PC-9 (cell line): Measurements from ENCODE around the gene SKA1.

Source experiments
- EZH2 ChIP-seq: fragments of 200-600 bp; sonication (generic); IDR thresholded peaks from 2 replicates; pipeline ENCODE4 v1.8.0; 2017; ENCODE audit warnings: antibody characterized with exemption, low read depth
- TF ChIP-seq, protein P1 (sequence below): fragments of 200-600 bp; sonication (generic); conservative IDR thresholded peaks from 2 replicates; pipeline ENCODE4 v1.6.1; 2017; ENCODE audit warnings: mixed run types, antibody characterized with exemption, mild to moderate bottlenecking, moderate library complexity

DNA sequence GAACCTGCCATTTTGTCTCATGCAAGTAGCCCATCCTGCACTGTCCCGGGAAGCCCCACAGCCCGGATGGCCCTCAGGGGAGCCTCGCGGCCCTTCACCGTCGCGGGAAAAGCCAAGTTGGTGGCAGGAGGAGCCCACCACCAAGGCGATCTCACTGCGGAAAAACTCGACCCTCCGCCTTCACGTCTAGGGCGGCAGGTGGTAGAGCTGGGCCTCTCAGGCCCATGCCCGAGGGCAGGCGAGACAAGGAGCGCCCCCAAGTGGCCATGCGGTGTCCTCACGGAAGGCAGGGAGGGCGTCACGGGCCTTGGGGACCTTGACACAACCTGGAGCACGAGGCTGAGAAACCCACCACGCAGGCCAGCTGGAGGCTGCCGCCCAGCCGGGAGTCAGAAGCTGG is 34.8 kb upstream of the SKA1 start:
- no peak for TF ChIP-seq EZH2
- TF ChIP-seq, protein P1, sequence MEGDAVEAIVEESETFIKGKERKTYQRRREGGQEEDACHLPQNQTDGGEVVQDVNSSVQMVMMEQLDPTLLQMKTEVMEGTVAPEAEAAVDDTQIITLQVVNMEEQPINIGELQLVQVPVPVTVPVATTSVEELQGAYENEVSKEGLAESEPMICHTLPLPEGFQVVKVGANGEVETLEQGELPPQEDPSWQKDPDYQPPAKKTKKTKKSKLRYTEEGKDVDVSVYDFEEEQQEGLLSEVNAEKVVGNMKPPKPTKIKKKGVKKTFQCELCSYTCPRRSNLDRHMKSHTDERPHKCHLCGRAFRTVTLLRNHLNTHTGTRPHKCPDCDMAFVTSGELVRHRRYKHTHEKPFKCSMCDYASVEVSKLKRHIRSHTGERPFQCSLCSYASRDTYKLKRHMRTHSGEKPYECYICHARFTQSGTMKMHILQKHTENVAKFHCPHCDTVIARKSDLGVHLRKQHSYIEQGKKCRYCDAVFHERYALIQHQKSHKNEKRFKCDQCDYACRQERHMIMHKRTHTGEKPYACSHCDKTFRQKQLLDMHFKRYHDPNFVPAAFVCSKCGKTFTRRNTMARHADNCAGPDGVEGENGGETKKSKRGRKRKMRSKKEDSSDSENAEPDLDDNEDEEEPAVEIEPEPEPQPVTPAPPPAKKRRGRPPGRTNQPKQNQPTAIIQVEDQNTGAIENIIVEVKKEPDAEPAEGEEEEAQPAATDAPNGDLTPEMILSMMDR = no peak
